ENCODE results near the gene DENND4A.
A peak's percentile ranks its signal among the peaks of the same experiment; 100 is the strongest.

DNA sequence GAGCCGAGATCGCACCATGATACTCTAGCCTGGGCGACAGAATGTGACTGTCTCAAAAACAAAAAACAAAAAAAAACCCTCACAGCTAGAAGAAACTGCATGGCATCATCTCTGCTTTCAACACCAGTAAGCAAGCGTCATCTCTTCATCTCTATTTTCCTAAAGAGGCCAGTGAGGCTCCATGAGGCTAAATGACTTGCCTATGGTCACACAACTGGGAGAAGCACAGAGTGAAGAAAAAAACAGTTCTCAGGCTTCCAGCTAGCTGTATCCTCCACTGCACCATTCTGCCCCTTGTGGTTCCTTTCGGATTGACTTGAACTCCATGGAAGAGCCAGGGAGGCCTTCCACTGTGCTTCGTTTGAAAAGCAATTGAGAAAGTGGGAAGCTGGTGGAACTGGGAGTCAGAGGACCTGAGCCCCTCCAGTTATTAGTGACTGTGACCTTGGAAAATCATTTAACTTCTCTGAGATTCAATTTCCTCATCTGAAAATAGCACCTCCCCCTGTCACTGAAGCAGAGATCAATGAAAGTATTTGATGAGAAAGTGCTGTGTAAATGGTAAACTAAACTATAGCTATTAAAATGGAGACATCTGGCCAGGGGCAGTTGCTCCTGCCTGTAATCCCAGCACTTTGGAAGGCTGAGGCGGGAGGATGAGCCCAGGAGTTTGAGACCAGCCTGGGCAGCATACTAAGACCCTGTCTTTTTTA, 32.1 kb upstream of the DENND4A start:
- peak in 2 of 3 experiments; percentile 51 to 54 for TF ChIP-seq CTCF (IDR thresholded peaks at IDR 0.05)
- no peak for TF ChIP-seq POLR2A (IDR thresholded peaks at IDR 0.05)
